MG63 (cell line): ENCODE results near the gene MPP7. TPM values are rescaled to one million over a fixed set of nuclear protein-coding genes. Genes with fewer than 3 reads are reported as not detected.

Experiments
- total RNA-seq: library from RNA; depleted of rRNA; stranded (reverse); fragments of >200 nt; shearing (Covaris generic); gene quantifications from 2 replicates; pipeline ENCODE4 v1.2.3, GENCODE V29; 2014; ENCODE audit warnings: low replicate concordance; rRNA removed

The MPP7 gene
- total RNA-seq, 1 experiment from 2014 or later: 8.3 TPM

Other genes starting within 250 kb of the MPP7 start
- 32.6 and 37.0 TPM in 2 replicates for gene WAC, start 230.1 kb upstream of the MPP7 start, total RNA-seq